ENCODE results near the gene MEIS2.

Gene MEIS2

GRCh38 chr15:36961956-36962355, 138.4 kb downstream of the MEIS2 start:
- DNase-seq (ENCODE audit: low read depth), result no peak

GRCh38 chr15:36960947-36961227, 139.5 kb downstream of the MEIS2 start:
- DNase-seq (ENCODE audit: low read depth), result no peak

- DNase-seq (ENCODE audit: low read depth), result no peak
Measured at GRCh38 chr15:36960179-36960946, 140.0 kb downstream of the MEIS2 start.

GRCh38 chr15:36959746-36960145, 140.6 kb downstream of the MEIS2 start:
- no peak for DNase-seq (ENCODE audit: low read depth)

GRCh38 chr15:36958606-36959005, 141.7 kb downstream of the MEIS2 start:
- DNase-seq (ENCODE audit: low read depth), result no peak

GRCh38 chr15:36954486-36954885, 145.9 kb downstream of the MEIS2 start:
- no peak for DNase-seq (ENCODE audit: low read depth)

- no peak for DNase-seq (ENCODE audit: low read depth)
Measured at GRCh38 chr15:36953346-36953745, 147.0 kb downstream of the MEIS2 start.

- DNase-seq (ENCODE audit: low read depth), result peak; percentile 34
Measured at GRCh38 chr15:36951731-36952247, 148.6 kb downstream of the MEIS2 start.

- no peak for DNase-seq (ENCODE audit: low read depth)
Measured at GRCh38 chr15:36950371-36950770, 150.0 kb downstream of the MEIS2 start.

- DNase-seq (ENCODE audit: low read depth), result no peak
Measured at GRCh38 chr15:36948982-36949381, 151.4 kb downstream of the MEIS2 start.

- no peak for DNase-seq (ENCODE audit: low read depth)
Measured at GRCh38 chr15:36947035-36947719, 153.2 kb downstream of the MEIS2 start.

- no peak for DNase-seq (ENCODE audit: low read depth)
Measured at GRCh38 chr15:36944442-36944841, 155.9 kb downstream of the MEIS2 start.

- DNase-seq (ENCODE audit: low read depth), result no peak
Measured at GRCh38 chr15:36943508-36944361, 156.6 kb downstream of the MEIS2 start.

- no peak for DNase-seq (ENCODE audit: low read depth)
Measured at GRCh38 chr15:36942248-36942827, 158.0 kb downstream of the MEIS2 start.

GRCh38 chr15:36941798-36942197, 158.6 kb downstream of the MEIS2 start:
- DNase-seq (ENCODE audit: low read depth), result no peak

GRCh38 chr15:36940636-36941260, 159.6 kb downstream of the MEIS2 start:
- DNase-seq (ENCODE audit: low read depth), result no peak

GRCh38 chr15:36940219-36940618, 160.1 kb downstream of the MEIS2 start:
- DNase-seq (ENCODE audit: low read depth), result no peak

GRCh38 chr15:36938764-36939163, 161.6 kb downstream of the MEIS2 start:
- no peak for DNase-seq (ENCODE audit: low read depth)

GRCh38 chr15:36938131-36938530, 162.2 kb downstream of the MEIS2 start:
- no peak for DNase-seq (ENCODE audit: low read depth)

GRCh38 chr15:36936613-36937012, 163.7 kb downstream of the MEIS2 start:
- peak; percentile 47 for DNase-seq (ENCODE audit: low read depth)

GRCh38 chr15:36933255-36933990, 166.9 kb downstream of the MEIS2 start:
- no peak for DNase-seq (ENCODE audit: low read depth)
